Activated T-helper 17 cell treated with anti-CD3 and anti-CD28 coated beads, Interleukin-2, amount 50 U/mL, for 72 hours (primary cell): Measurements from ENCODE around the gene PAXX. TPM values are rescaled to one million over a fixed set of nuclear protein-coding genes. Genes with fewer than 3 reads are reported as not detected.

ENCODE experiments used
- ATAC-seq: fragments of 150-1000 bp; cut with Tn5 transposase; replicated peaks from 2 replicates; pipeline ENCODE4 v1.10.0; 2021; ENCODE audit warnings: mild to moderate bottlenecking, moderate library complexity
- H3K27ac Mint-ChIP-seq: one replicate; pipeline ENCODE4 v1.8.0; 2022; ENCODE audit warnings: mixed read lengths
- H3K27me3 Mint-ChIP-seq: one replicate; pipeline ENCODE4 v1.8.0; 2022; ENCODE audit warnings: mixed read lengths
- H3K36me3 Mint-ChIP-seq: one replicate; pipeline ENCODE4 v1.8.0; 2022; ENCODE audit warnings: low read depth, mild to moderate bottlenecking, mixed read lengths
- H3K4me1 Mint-ChIP-seq: one replicate; pipeline ENCODE4 v1.8.0; 2022; ENCODE audit warnings: mixed read lengths
- H3K4me3 Mint-ChIP-seq: one replicate; pipeline ENCODE4 v1.8.0; 2022; ENCODE audit warnings: mild to moderate bottlenecking, mixed read lengths
- H3K9me3 Mint-ChIP-seq: one replicate; pipeline ENCODE4 v1.8.0; 2022; ENCODE audit warnings: mixed read lengths
- total RNA-seq, 2 donors: library from RNA; stranded (reverse); gene quantifications; one replicate each; pipeline ENCODE4 v1.2.3, GENCODE V29; 2022

The PAXX gene
- total RNA-seq, 2 donors from 2014 or later: 31.1 to 49.1 TPM

DNA sequence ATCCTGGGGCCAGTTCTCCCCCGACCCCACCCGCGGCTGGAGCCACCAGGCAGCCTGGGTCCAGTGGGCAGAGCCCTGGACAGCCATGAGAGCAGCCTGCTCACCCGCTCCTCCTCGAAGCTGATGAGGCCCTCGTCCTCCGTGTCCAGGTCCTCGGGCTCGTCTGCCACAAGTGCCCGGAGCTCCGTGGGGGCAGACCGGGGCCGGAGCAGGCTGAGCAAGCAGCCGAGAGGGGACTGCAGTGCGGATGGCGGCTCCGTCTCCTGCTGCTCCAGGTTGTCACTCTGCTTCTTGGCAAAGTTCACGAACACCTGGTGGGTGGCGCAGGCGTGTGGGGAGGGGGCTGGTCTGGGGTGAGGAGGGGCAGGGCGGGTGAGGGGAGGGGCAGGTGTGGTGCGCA, 16.1 kb downstream of the PAXX start:
- Mint-ChIP-seq H3K27me3 (no peaks in the 10 kb centered on the region), H3K36me3 (peaks cover 8% of the 10 kb centered on the region)
- no peak for ATAC-seq

DNA sequence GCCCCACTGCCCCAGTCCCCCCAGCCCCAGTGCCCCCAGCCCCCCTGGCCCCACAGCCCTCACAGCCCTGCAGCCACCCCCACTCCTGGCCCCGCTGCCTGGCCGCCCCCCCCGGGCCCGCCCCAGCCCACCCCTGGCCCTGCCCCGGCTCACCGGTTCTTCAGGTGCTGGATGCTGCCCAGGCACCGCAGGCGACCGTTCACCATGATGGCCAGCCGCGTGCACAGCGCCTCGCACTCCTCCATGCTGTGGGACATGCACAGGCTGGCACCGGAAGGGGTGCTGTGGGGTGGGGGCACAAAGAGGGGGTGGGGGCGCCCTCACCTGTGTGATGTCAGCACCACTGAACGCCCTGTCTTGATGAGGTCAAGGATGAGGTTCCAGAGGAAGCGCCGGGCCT, 17.0 kb downstream of the PAXX start:
- no peak overlapping the region for H3K27ac Mint-ChIP-seq
- no peaks in the 10 kb centered on the region for H3K4me1 Mint-ChIP-seq
- no peaks in the 10 kb centered on the region for H3K27me3 Mint-ChIP-seq
- peaks cover 8% of the 10 kb centered on the region for H3K36me3 Mint-ChIP-seq
- ATAC-seq: no peak
- no peaks in the 10 kb centered on the region for H3K9me3 Mint-ChIP-seq
- H3K4me3 Mint-ChIP-seq: no peak overlapping the region

More for the DNA sequence above, 16.1 kb downstream of the PAXX start:
- no peaks in the 10 kb centered on the region for H3K4me1 Mint-ChIP-seq
- H3K27ac Mint-ChIP-seq: no peak overlapping the region
- H3K4me3 Mint-ChIP-seq: no peak overlapping the region
- no peaks in the 10 kb centered on the region for H3K9me3 Mint-ChIP-seq

DNA sequence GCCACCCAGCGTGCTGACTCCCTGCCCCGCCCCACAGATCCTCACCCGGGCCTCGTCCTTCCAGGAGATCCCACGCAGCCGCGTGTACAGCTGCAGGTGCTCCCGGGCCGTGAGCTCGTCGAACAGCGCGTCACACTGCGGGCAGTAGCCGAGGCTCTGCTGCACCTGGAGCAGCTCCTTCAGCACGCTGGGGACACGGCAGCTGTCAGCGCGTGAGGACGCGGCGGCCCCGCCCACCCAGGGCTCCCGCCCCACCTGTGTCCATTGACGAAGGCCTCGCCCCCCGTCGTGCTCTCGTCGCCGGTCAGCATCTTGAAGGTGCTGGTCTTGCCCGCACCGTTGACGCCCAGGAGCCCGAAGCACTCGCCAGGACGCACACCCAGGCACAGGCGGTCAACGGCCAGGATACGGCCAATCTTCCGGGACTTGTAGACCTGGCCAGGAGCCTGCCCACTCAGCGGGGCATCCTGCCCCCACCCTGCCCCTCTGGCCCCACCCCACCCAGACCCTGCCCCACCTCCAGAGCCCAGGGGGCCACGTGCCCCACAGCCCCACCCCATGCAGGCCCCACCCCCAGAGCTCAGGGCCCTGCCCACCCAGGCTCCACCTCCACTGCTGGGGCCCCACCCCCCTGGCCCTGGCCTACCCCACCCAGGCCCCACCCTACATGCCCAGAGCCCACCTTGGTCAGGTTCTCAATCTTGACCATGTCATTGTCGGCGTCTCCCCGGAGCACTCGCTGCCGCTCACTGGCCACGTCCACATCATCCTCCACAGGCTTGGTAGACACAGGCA, 17.9 kb downstream of the PAXX start:
- Mint-ChIP-seq H3K27me3 (no peaks in the 10 kb centered on the region), H3K9me3 (no peaks in the 10 kb centered on the region), H3K4me3 (no peak overlapping the region), H3K27ac (no peak overlapping the region), H3K36me3 (peaks cover 8% of the 10 kb centered on the region), H3K4me1 (no peaks in the 10 kb centered on the region)
- ATAC-seq: no peak

DNA sequence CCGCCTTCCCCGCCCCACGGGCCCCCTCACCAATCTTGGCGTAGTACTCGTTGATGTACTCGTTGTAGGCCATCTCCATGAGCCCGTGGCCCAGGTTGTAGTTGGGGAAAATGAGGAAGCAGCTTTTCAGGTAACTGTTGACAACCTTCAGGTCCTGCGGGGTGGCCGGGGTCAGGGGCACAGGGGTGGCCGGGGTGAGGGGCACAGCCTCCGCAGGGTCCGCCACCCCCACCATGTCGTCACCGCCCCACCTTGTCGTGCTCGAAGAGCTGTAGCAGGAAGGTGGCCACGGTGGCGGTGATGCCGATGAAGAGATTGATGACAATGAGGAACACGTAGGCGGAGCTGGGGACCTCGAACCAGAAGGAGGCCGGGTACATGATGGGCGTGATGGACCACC, 18.9 kb downstream of the PAXX start:
- Mint-ChIP-seq H3K4me1 (no peaks in the 10 kb centered on the region), H3K9me3 (no peaks in the 10 kb centered on the region), H3K36me3 (peaks cover 8% of the 10 kb centered on the region), H3K4me3 (no peak overlapping the region), H3K27me3 (no peaks in the 10 kb centered on the region), H3K27ac (no peak overlapping the region)
- ATAC-seq: no peak

DNA sequence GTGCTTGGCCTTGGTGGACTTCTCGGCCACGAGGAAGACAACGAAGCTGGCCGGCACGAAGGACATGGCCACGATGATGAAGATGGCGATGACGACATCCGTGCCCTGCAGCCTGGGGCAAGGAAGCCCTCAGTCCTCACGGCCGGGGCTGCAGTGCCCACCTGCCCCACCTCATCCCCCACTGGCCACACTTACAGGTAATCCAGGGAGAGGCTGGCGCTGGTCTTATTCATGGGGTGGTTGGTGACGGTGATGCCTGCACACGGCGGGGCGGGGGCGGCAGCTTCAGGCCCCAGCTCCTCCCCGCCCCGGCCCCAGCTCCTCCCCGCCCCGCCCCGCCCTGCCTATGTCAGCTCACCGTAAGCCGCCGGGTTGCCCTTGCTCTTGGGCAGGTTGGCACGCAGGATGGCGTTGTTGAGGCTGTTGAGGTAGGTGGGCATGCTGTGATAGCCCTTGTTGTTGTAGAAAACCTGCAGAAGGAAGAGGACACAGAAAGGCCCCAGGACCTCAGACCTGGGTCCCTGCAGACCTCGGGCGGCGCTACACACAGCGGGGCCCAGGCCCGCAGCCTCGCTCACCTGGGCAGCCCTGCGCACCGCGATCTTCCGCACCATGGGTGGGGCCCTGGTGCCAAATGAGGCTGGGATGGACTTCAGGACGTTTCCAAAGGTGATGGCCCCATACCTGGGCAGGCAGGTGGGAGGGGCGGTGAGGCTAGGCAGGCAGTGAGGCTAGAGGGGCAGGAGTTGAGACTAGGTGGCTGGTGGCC, 19.9 kb downstream of the PAXX start:
- no peak overlapping the region for H3K27ac Mint-ChIP-seq
- no peaks in the 10 kb centered on the region for H3K27me3 Mint-ChIP-seq
- H3K9me3 Mint-ChIP-seq: no peaks in the 10 kb centered on the region
- peaks cover 13% of the 10 kb centered on the region for H3K36me3 Mint-ChIP-seq
- H3K4me1 Mint-ChIP-seq: no peaks in the 10 kb centered on the region
- no peak for ATAC-seq
- H3K4me3 Mint-ChIP-seq: no peak overlapping the region

DNA sequence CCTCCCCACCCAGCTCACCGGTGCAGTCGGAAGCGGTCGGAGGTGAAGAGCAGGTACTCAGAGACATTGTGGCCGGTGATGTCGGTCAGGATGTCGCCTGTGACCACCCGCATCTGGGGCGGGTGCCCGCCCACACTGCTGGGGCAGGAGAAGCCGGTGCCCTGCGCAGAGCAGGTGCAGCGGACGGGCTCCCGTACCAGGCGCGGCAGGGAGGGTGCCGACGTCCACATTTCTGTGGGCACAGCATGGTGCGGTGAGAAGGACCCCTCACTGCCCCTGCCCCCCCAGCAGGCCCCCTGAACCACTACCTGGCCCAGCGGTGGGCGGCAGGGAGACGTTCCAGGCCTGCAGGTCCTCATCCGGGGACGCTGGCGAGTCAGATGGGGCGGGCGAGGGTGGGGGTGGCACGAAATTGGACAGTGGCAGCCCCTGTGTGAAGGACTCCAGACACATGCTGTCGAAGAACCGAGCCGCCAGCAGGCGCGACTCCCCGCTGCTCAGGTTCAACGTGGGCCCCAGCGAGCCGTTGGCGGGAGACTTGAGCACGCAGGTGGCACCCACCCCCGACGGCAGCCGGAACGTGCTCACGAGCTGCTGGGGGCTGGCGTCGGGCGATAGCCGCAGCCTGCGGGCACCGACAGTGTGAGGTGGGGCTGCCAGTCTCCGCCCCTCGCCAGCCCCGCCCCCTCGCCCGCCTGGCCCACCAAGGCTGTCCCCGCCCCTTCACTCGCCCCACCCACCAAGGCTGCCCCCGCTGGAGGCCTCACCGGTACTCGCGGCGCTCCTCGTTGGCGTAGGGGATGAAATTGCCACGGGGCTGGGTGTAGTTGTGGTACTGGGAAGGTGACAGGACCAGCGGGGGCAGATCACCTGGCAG, 20.7 kb downstream of the PAXX start:
- peaks cover 13% of the 10 kb centered on the region for H3K36me3 Mint-ChIP-seq
- H3K27ac Mint-ChIP-seq: no peak overlapping the region
- no peak overlapping the region for H3K4me3 Mint-ChIP-seq
- no peaks in the 10 kb centered on the region for H3K9me3 Mint-ChIP-seq
- H3K27me3 Mint-ChIP-seq: no peaks in the 10 kb centered on the region
- no peaks in the 10 kb centered on the region for H3K4me1 Mint-ChIP-seq
- ATAC-seq: no peak

DNA sequence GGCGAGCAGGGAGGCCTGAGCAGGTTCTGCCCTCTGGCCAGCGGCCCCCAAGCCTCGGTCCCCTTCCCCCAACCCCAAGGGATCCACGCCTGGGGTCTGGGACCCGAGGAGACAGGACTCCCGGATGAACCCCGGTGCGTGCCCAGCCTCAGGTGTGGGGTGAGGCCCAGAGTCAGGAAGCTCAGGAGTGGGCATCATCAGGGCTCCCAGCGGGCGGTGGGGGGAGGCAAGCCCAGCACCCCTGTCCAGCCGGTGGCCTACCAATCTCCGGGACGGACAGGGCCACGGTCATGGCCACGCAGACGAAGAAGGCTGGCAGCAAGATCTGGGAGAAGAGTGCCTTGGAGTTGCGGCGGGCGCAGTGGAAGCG, 21.3 kb downstream of the PAXX start:
- Mint-ChIP-seq H3K27me3 (no peaks in the 10 kb centered on the region), H3K4me3 (no peak overlapping the region), H3K36me3 (peaks cover 13% of the 10 kb centered on the region), H3K9me3 (no peaks in the 10 kb centered on the region), H3K27ac (no peak overlapping the region), H3K4me1 (no peaks in the 10 kb centered on the region)
- ATAC-seq: no peak

DNA sequence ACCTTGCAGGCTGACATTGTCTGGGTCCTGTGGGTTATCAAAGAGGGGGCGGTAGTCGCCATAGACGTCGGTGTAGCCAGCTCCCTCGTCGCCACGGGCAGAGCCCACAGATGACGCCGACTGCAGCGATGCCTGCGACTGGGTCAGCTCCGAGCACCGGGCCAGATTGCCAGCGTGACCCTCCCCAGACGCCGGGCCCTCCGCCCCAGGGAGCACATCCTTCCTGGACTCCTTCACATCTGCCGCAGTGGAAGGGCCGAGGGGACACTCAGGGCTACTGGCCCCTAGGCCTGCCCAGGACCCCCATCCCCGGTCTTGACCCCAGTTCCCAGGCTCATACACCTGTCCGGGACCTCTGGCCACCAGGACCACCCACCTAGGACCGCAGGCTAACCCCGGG, 21.9 kb downstream of the PAXX start:
- Mint-ChIP-seq H3K4me3 (no peak overlapping the region), H3K36me3 (peaks cover 13% of the 10 kb centered on the region), H3K4me1 (no peaks in the 10 kb centered on the region), H3K27ac (no peak overlapping the region), H3K27me3 (no peaks in the 10 kb centered on the region), H3K9me3 (no peaks in the 10 kb centered on the region)
- ATAC-seq: no peak

DNA sequence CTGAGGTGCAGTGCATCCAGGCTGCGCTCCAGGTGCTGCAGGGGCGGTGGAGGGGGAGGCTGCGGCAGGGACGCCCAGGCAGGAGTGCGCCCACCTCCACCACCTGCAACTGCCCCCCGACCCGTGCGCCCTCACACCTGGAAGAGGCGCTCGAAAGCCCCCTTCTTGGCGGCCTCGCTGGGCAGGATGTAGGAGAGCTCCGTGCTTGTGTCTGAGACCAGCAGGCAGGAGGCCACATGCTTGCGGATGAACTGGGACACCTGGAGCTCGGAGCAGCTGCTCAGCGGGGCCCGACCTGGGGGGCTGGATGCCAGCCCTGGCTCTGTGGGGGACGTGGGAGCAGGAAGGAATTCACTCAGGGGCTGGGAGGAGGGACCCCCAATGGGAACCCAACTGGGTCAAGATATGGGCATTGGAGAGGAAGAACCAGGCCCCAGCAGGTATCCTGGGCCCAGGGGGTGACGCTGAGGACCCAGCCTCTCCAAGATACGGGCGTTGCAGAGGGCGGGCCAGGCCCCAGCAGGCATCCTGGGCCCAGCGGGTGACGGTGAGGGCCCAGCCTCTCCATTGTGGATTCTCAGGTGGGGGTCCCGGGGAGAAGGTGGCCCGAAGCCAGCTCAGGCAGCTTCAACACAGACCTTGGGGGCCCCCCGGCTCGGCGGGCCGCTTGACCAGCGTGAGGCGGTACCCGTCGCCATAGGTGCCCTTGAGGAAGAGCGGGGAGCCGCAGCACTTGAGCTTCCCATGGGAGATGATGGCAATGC, 22.7 kb downstream of the PAXX start:
- no peak overlapping the region for H3K27ac Mint-ChIP-seq
- no peak overlapping the region for H3K4me3 Mint-ChIP-seq
- H3K4me1 Mint-ChIP-seq: no peaks in the 10 kb centered on the region
- H3K9me3 Mint-ChIP-seq: no peaks in the 10 kb centered on the region
- peaks cover 13% of the 10 kb centered on the region for H3K36me3 Mint-ChIP-seq
- ATAC-seq: no peak
- H3K27me3 Mint-ChIP-seq: no peaks in the 10 kb centered on the region

DNA sequence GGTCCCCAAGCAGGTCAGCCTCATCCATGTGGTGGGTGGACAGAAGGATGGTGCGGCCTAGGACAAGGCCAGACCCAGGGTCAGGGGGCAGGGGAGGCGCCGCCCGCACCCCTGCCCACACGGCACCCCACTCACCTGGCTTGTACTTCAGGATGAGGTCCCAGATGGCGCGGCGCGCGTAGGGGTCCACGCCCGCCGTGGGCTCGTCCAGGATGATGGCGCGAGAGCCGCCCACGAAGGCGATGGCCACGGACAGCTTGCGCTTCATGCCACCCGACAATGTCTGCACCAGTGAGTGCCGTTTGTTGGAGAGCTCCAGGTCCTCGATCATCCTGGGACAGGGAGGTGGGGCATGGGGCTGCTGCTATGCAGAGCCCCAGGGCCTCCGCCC, 23.3 kb downstream of the PAXX start:
- H3K4me3 Mint-ChIP-seq: no peak overlapping the region
- H3K4me1 Mint-ChIP-seq: no peaks in the 10 kb centered on the region
- H3K9me3 Mint-ChIP-seq: no peaks in the 10 kb centered on the region
- no peak overlapping the region for H3K27ac Mint-ChIP-seq
- peaks cover 13% of the 10 kb centered on the region for H3K36me3 Mint-ChIP-seq
- ATAC-seq: no peak
- no peaks in the 10 kb centered on the region for H3K27me3 Mint-ChIP-seq

DNA sequence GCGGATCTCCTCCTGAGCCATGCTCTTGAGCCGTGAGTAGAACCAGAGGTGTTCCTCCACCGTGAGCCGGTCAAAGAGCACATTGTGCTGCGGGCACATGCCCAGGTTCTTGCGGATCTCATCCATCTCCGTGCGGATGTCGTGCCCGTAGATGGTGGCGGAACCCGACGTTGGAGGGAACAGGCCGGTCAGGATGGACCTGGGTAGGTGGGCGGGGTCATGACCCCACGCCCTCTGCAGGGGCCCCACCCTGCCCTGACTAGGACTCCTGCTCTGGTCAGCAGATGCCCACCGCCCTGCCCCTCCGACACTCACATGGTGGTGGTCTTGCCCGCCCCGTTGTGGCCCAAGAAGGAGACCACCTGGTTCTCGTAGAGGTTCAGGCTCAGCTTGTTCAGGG, 23.8 kb downstream of the PAXX start:
- no peaks in the 10 kb centered on the region for H3K9me3 Mint-ChIP-seq
- no peak overlapping the region for H3K4me3 Mint-ChIP-seq
- ATAC-seq: no peak
- H3K27ac Mint-ChIP-seq: no peak overlapping the region
- H3K27me3 Mint-ChIP-seq: no peaks in the 10 kb centered on the region
- H3K36me3 Mint-ChIP-seq: peaks cover 13% of the 10 kb centered on the region
- H3K4me1 Mint-ChIP-seq: no peaks in the 10 kb centered on the region

DNA sequence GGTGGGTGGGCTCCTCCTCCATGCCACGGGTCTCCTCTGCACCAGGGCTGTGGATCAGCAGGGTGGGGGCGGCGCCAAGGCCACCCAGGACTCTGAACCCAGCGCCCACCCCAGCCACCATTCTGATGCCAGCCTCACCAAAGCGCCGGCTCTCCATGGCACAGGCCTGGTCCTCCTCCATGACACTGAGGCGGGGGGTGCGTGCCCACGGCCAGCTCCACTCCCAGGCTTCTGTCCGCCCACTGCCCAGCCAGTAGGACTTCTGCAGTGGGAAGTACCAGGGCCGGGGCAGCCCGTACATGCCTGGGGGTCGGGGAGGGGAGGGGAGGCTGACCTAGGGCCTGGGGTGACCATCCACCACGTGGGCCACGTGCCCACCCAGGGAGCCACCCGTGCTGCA, 24.2 kb downstream of the PAXX start:
- no peak for ATAC-seq
- Mint-ChIP-seq H3K27me3 (no peaks in the 10 kb centered on the region), H3K27ac (no peak overlapping the region), H3K4me3 (no peak overlapping the region), H3K9me3 (no peaks in the 10 kb centered on the region), H3K4me1 (no peaks in the 10 kb centered on the region), H3K36me3 (peaks cover 9% of the 10 kb centered on the region)

DNA sequence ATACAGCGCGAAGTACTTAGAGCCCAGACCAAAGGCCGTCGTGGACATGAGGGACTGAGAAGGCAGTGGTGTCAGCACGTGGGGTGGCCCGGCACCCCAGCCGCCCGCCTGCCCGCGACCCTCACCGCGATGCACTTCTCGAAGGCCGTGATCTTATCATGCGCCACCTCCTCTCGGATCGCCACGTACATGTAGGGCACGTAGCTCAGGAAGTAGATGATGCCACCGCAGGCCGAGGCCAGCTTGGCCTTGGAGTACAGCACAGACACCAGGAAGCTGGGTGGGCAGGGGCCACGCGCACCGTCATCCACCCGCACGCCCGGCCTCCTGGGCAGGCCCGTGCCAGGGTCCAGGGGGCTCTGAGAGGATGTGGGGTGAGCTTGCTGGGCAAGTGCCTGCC, 24.8 kb downstream of the PAXX start:
- H3K27ac Mint-ChIP-seq: no peak overlapping the region
- H3K4me1 Mint-ChIP-seq: no peaks in the 10 kb centered on the region
- H3K27me3 Mint-ChIP-seq: no peaks in the 10 kb centered on the region
- no peak overlapping the region for H3K4me3 Mint-ChIP-seq
- H3K36me3 Mint-ChIP-seq: peaks cover 6% of the 10 kb centered on the region
- ATAC-seq: no peak
- H3K9me3 Mint-ChIP-seq: no peaks in the 10 kb centered on the region
